Skeletal muscle tissue (tissue), 4 donors: ENCODE measurements around the gene CERCAM. TPM values are rescaled to one million over a fixed set of nuclear protein-coding genes. Genes with fewer than 3 reads are reported as not detected.
"Not testable (repeated sequence)": the region's sequence is repeated elsewhere in the genome, so short reads cannot be mapped to it uniquely, and the experiment has no call there.

Source experiments
- H3K27ac ChIP-seq: one replicate; pipeline ENCODE4 v1.7.0; 2013; ENCODE audit warnings: mild to moderate bottlenecking, low read depth, low read length, inconsistent platforms
- H3K27me3 ChIP-seq, 3 donors: one replicate each; pipeline ENCODE4 v1.7.0; 2013; ENCODE audit warnings: low read length in 3 of 3; ENCODE audit not compliant: control insufficient read depth in 3 of 3, insufficient read depth in 3 of 3
- H3K36me3 ChIP-seq, 3 donors: one replicate each; pipeline ENCODE4 v1.7.0; 2013; ENCODE audit warnings: low read length in 3 of 3; ENCODE audit not compliant: control insufficient read depth in 3 of 3, insufficient read depth in 3 of 3
- H3K4me1 ChIP-seq, 3 donors: one replicate each; pipeline ENCODE4 v1.7.0; 2013; ENCODE audit warnings: low read length in 3 of 3, mild to moderate bottlenecking in 3 of 3; ENCODE audit not compliant: control insufficient read depth in 3 of 3, insufficient read depth in 3 of 3
- H3K4me3 ChIP-seq, 3 donors: one replicate each; pipeline ENCODE4 v1.7.0; 2013; ENCODE audit warnings: low read length in 3 of 3
- H3K9ac ChIP-seq, 3 donors: one replicate each; pipeline ENCODE4 v1.7.0; 2013; ENCODE audit warnings: low read length in 3 of 3, mild to moderate bottlenecking in 3 of 3, moderate library complexity in 2 of 3, low read depth in 1 of 3
- H3K9me3 ChIP-seq, 3 donors: one replicate each; pipeline ENCODE4 v1.7.0; 2013; ENCODE audit warnings: low read length in 3 of 3; ENCODE audit not compliant: control insufficient read depth in 3 of 3
- total RNA-seq: library from RNA; depleted of rRNA; stranded (reverse); fragments of >200 nt; gene quantifications from one replicate; pipeline ENCODE4 v1.2.3, GENCODE V29; 2014
- donor health status: Osteomylitis.

Gene CERCAM
- total RNA-seq, 1 donor from 2014 or later = 33.4 TPM

- H3K36me3 ChIP-seq = no peaks in the 10 kb centered on the region
- H3K9ac ChIP-seq = no peak overlapping the region
- H3K27me3 ChIP-seq = peaks cover 20 to 49% (median 30%) of the 10 kb centered on the region in 3 donors
- no peak overlapping the region for H3K27ac ChIP-seq
- no peak overlapping the region for H3K4me3 ChIP-seq
- peaks cover 14 to 23% (median 15%) of the 10 kb centered on the region in 3 donors for H3K4me1 ChIP-seq
- no peaks in the 10 kb centered on the region for H3K9me3 ChIP-seq
These were observed 4.1 kb upstream of the CERCAM start for GRCh38 chr9:128416432-128417019.

- Histone ChIP-seq H3K4me1 (peaks cover 10 to 24% (median 15%) of the 10 kb centered on the region in 3 donors), H3K27ac (no peak overlapping the region), H3K9ac (peak overlapping the region; percentile 20 to 74 (median 45)), H3K4me3 (peak overlapping the region; percentile 20 to 63 (median 54)), H3K27me3 (peaks cover 12 to 31% (median 26%) of the 10 kb centered on the region in 3 donors), H3K9me3 (no peaks in the 10 kb centered on the region), H3K36me3 (peaks cover 0 to 2% (median 0%) of the 10 kb centered on the region in 3 donors)
These were observed 1.4 kb upstream of the CERCAM start for GRCh38 chr9:128419061-128419925.

DNA sequence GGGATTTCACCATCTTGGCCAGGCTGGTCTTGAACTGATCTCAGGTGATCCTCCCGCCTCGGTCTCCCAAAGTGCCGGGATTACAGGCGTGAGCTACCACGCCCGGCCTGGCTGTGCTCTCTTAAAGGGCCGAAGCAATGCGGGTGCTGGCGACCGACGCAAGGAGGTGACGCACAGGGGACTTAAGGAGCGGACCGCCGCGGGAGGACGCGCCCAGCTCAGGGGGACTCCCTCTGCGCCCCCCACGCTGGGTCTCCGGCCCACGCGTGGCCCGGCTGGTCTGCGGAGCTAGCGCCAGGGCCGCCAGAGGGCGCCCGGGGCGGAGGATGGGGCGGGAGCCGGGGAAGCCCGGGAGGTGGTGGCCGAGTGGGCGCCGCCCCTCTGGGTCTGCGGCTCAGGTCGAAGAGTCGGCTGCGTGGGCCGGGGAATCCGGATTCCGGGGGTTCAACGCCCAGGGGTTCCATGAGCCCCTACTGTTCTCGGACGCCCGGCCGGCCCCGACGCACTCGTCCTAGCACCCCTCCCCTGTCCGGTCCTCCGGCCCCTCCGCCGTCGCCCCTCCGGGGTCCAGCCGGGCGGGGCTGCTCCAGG lies 502 bp upstream of the CERCAM start:
- H3K9ac ChIP-seq = peak overlapping the region; percentile 20 to 74 (median 53)
- H3K27me3 ChIP-seq = peaks cover 11 to 23% (median 17%) of the 10 kb centered on the region in 3 donors
- H3K9me3 ChIP-seq = no peaks in the 10 kb centered on the region
- no peak overlapping the region for H3K27ac ChIP-seq
- H3K4me1 ChIP-seq = peaks cover 10 to 24% (median 15%) of the 10 kb centered on the region in 3 donors
- peaks cover 0 to 2% (median 0%) of the 10 kb centered on the region in 3 donors for H3K36me3 ChIP-seq
- peak overlapping the region; percentile 62 to 72 (median 69) for H3K4me3 ChIP-seq

GRCh38 chr9:128421482-128421996 lies 882 bp downstream of the CERCAM start:
- H3K4me3 ChIP-seq = peak overlapping the region; percentile 68 to 72 (median 69)
- peak overlapping the region; percentile 47 for H3K27ac ChIP-seq
- peaks cover 6 to 19% (median 10%) of the 10 kb centered on the region in 3 donors for H3K27me3 ChIP-seq
- H3K9ac ChIP-seq = peak overlapping the region; percentile 51 to 72 (median 70)
- no peaks in the 10 kb centered on the region for H3K9me3 ChIP-seq
- H3K36me3 ChIP-seq = peaks cover 0 to 2% (median 0%) of the 10 kb centered on the region in 3 donors
- H3K4me1 ChIP-seq = peaks cover 10 to 24% (median 15%) of the 10 kb centered on the region in 3 donors

DNA sequence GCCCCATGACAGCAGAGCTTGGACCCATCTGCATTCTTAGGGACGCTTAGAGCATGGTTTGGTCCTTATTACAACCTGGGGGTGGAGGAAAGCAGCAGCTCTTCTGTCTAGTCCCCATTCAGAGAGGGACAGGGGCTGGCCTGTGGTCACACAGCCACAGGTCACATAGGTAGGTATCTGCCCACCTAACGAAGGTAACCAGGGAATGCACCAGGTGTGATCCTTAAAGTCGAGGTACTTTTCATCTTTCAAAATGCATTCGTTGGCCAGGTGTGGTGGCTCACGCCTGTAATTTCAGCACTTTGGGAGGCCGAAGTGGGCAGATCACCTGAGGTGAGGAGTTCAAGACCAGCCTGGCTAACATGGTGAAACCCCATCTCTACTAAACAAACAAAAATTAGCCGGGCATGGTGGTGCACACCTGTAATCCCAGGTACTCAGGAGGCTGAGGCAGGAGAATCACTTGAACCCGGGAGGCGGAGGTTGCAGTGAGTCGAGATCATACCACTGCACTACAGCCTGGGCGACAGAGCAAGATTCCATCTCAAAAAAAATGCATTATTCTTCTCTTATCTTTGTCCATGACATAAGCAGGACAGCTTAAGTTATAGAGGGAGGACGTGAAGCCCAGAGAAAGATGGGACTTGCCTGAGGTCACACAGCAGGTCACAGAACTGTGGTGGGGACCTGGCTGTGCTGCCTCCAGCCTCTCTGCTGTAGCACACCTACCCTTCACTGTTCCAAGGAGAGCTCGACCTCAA lies 1.5 kb downstream of the CERCAM start:
- Histone ChIP-seq H3K27me3 (peaks cover 3 to 14% (median 10%) of the 10 kb centered on the region in 3 donors), H3K4me1 (peaks cover 10 to 24% (median 15%) of the 10 kb centered on the region in 3 donors), H3K9ac (peak overlapping the region in 1 of 3 donors; percentile 33)
- not testable (repeated sequence) for H3K27ac ChIP-seq, H3K4me3 ChIP-seq, H3K9me3 ChIP-seq, H3K36me3 ChIP-seq

DNA sequence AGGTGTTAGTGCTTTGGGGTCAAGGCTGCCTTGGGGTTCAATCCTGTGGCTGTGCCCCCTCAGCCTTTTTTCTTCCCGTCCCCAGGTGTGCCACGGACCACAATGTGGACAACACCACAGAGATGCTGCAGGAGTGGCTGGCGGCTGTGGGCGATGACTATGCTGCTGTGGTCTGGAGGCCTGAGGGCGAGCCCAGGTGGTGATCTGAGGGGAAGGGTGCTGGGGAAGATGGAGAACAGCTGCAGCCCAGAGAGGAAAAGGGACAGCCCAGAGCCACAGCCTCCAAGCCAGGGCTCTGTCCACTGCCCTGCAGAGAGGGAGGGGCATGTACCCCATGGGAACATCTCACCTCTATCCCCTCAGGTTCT lies 2.1 kb downstream of the CERCAM start:
- Histone ChIP-seq H3K9me3 (no peaks in the 10 kb centered on the region), H3K36me3 (peaks cover 0 to 2% (median 0%) of the 10 kb centered on the region in 3 donors), H3K9ac (no peak overlapping the region)

GRCh38 chr9:128423356-128423755 lies 2.7 kb downstream of the CERCAM start:
- H3K9me3 ChIP-seq, H3K36me3 ChIP-seq, H3K4me3 ChIP-seq, H3K27ac ChIP-seq, H3K9ac ChIP-seq: not testable (repeated sequence)
- H3K4me1 ChIP-seq = peaks cover 10 to 24% (median 15%) of the 10 kb centered on the region in 3 donors
- peaks cover 0 to 10% (median 10%) of the 10 kb centered on the region in 3 donors for H3K27me3 ChIP-seq

More for the DNA sequence above, 2.1 kb downstream of the CERCAM start:
- Histone ChIP-seq H3K27ac (no peak overlapping the region), H3K27me3 (peaks cover 0 to 10% (median 10%) of the 10 kb centered on the region in 3 donors), H3K4me1 (peaks cover 10 to 24% (median 15%) of the 10 kb centered on the region in 3 donors), H3K4me3 (no peak overlapping the region)

GRCh38 chr9:128424268-128424780 lies 3.7 kb downstream of the CERCAM start:
- Histone ChIP-seq H3K9ac (no peak overlapping the region), H3K4me1 (peaks cover 5 to 18% (median 9%) of the 10 kb centered on the region in 3 donors), H3K36me3 (peaks cover 0 to 2% (median 0%) of the 10 kb centered on the region in 3 donors), H3K27me3 (peaks cover 0 to 4% (median 4%) of the 10 kb centered on the region in 3 donors), H3K9me3 (no peaks in the 10 kb centered on the region), H3K4me3 (no peak overlapping the region), H3K27ac (no peak overlapping the region)
